Fibroblast of lung (primary cell): ENCODE results near the gene TIMM8B.

ENCODE experiments used
- EZH2 ChIP-seq: IDR thresholded peaks from 2 replicates; pipeline ENCODE4 v1.5.1; 2012; ENCODE audit warnings: low read length, control low read depth, mild to moderate bottlenecking; ENCODE audit errors: missing control alignments
- TF ChIP-seq, protein P1 (sequence below), 2 donors: IDR thresholded peaks in 1 of 2; conservative IDR thresholded peaks in 1 of 2; 1 replicate in 1 of 2; 2 replicates in 1 of 2; pipeline ENCODE4 v1.5.1; 2011 to 2012; ENCODE audit warnings: low read length in 2 of 2, control low read depth in 1 of 2, inconsistent platforms in 1 of 2, low read depth in 1 of 2, mild to moderate bottlenecking in 1 of 2

DNA sequence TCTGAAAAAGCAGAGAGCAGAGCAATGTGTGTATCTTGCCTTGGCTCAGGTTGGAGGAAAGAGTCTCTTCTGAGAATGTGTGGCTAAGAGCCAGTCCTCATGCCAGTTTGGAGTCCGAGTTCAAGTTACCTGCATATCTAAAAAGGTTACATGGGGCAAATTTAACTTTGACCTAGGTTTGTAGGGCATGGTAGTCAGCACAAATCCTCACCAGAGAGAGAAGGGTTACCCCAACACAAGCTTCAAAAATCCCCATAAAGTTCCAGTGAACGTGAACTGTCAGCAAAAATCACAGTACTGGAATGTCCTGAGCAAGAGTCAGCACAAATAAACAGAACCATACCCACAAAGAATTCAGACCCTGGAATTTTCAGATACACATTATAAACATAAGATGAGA is 13.9 kb upstream of the TIMM8B start:
- TF ChIP-seq, protein P1, sequence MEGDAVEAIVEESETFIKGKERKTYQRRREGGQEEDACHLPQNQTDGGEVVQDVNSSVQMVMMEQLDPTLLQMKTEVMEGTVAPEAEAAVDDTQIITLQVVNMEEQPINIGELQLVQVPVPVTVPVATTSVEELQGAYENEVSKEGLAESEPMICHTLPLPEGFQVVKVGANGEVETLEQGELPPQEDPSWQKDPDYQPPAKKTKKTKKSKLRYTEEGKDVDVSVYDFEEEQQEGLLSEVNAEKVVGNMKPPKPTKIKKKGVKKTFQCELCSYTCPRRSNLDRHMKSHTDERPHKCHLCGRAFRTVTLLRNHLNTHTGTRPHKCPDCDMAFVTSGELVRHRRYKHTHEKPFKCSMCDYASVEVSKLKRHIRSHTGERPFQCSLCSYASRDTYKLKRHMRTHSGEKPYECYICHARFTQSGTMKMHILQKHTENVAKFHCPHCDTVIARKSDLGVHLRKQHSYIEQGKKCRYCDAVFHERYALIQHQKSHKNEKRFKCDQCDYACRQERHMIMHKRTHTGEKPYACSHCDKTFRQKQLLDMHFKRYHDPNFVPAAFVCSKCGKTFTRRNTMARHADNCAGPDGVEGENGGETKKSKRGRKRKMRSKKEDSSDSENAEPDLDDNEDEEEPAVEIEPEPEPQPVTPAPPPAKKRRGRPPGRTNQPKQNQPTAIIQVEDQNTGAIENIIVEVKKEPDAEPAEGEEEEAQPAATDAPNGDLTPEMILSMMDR (conservative IDR thresholded peaks at IDR 0.05 in 1 of 2, IDR thresholded peaks at IDR 0.05 in 1 of 2; ENCODE audit: low read depth in 1 of 2, low read length in 2 of 2), result no peak
- TF ChIP-seq EZH2, result no peak
